H9 (cell line): ENCODE data around the gene OR52E5. TPM values are rescaled to one million over a fixed set of nuclear protein-coding genes. Genes with fewer than 3 reads are reported as not detected.

Experiments used
- DNase-seq: peaks from one replicate; pipeline ENCODE4 v3.0.0-alpha.2; 2017
- H2AFZ ChIP-seq: one replicate; pipeline ENCODE4 v1.6.1; 2013; ENCODE audit warnings: mild to moderate bottlenecking, low read length, control low read depth, moderate library complexity
- H2AK5ac ChIP-seq: 2 replicates; pipeline ENCODE4 v1.6.1; 2013; ENCODE audit warnings: low read length, control low read depth, mixed read lengths; ENCODE audit not compliant: insufficient read length
- H2BK120ac ChIP-seq: one replicate; pipeline ENCODE4 v1.6.1; 2013; ENCODE audit warnings: low read depth, mild to moderate bottlenecking, low read length, control low read depth, inconsistent platforms; ENCODE audit not compliant: poor library complexity, severe bottlenecking
- H2BK12ac ChIP-seq: 2 replicates; pipeline ENCODE4 v1.6.1; 2013; ENCODE audit warnings: low read length, control low read depth, mixed read lengths, low read depth; ENCODE audit not compliant: insufficient read length
- H2BK15ac ChIP-seq: 2 replicates; pipeline ENCODE4 v1.6.1; 2013; ENCODE audit warnings: low read depth, low read length, control low read depth
- H2BK20ac ChIP-seq: one replicate; pipeline ENCODE4 v1.6.1; 2013; ENCODE audit warnings: low read depth, mild to moderate bottlenecking, low read length, control low read depth, inconsistent platforms; ENCODE audit not compliant: poor library complexity, severe bottlenecking
- H2BK5ac ChIP-seq: 2 replicates; pipeline ENCODE4 v1.6.1; 2013; ENCODE audit warnings: low read length, control low read depth, mixed read lengths; ENCODE audit not compliant: insufficient read length
- H3K14ac ChIP-seq: 2 replicates; pipeline ENCODE4 v1.6.1; 2013; ENCODE audit warnings: low read length, control low read depth; ENCODE audit not compliant: insufficient read depth
- H3K18ac ChIP-seq: 2 replicates; pipeline ENCODE4 v1.6.1; 2013; ENCODE audit warnings: low read depth, mild to moderate bottlenecking, mixed read lengths, low read length, control low read depth; ENCODE audit not compliant: insufficient read length
- H3K23ac ChIP-seq: 2 replicates; pipeline ENCODE4 v1.6.1; 2013; ENCODE audit warnings: low read length, control low read depth, mixed read lengths, low read depth; ENCODE audit not compliant: insufficient read length
- H3K23me2 ChIP-seq: 2 replicates; pipeline ENCODE4 v1.6.1; 2013; ENCODE audit warnings: low read depth, mild to moderate bottlenecking, mixed read lengths, low read length, control low read depth; ENCODE audit not compliant: insufficient read length, poor library complexity, severe bottlenecking
- H3K27ac ChIP-seq: 2 replicates; pipeline ENCODE4 v1.5.1; 2013; ENCODE audit warnings: low read length, control low read depth, mixed read lengths, low read depth; ENCODE audit not compliant: insufficient read length
- H3K27me3 ChIP-seq: 2 replicates; pipeline ENCODE4 v1.6.1; 2013; ENCODE audit warnings: low read length, control low read depth, inconsistent platforms; ENCODE audit not compliant: insufficient read depth
- H3K4ac ChIP-seq: 2 replicates; pipeline ENCODE4 v1.6.1; 2013; ENCODE audit warnings: low read depth, mild to moderate bottlenecking, control low read depth, inconsistent platforms, low read length, moderate library complexity
- H3K4me1 ChIP-seq: 2 replicates; pipeline ENCODE4 v1.6.1; 2013; ENCODE audit warnings: low read length, control low read depth, inconsistent platforms; ENCODE audit not compliant: insufficient read depth
- H3K4me2 ChIP-seq: 2 replicates; pipeline ENCODE4 v1.6.1; 2013; ENCODE audit warnings: low read length, control low read depth, mixed read lengths; ENCODE audit not compliant: insufficient read length, insufficient read depth
- H3K56ac ChIP-seq: 2 replicates; pipeline ENCODE4 v1.6.1; 2013; ENCODE audit warnings: low read depth, mild to moderate bottlenecking, mixed read lengths, low read length, control low read depth; ENCODE audit not compliant: insufficient read length
- H3K79me1 ChIP-seq: 2 replicates; pipeline ENCODE4 v1.6.1; 2013; ENCODE audit warnings: low read depth, mild to moderate bottlenecking, moderate library complexity, low read length, control low read depth, inconsistent platforms; ENCODE audit not compliant: insufficient read depth, poor library complexity, severe bottlenecking
- H3K79me2 ChIP-seq: 2 replicates; pipeline ENCODE4 v1.6.1; 2013; ENCODE audit warnings: low read length, control low read depth, inconsistent platforms; ENCODE audit not compliant: insufficient read depth
- H3K9ac ChIP-seq: 2 replicates; pipeline ENCODE4 v1.6.1; 2013; ENCODE audit warnings: low read length, control low read depth, mixed read lengths; ENCODE audit not compliant: insufficient read length; ENCODE audit errors: extremely low read depth
- H3K9me3 ChIP-seq: one replicate; pipeline ENCODE4 v1.6.1; 2013; ENCODE audit warnings: low read depth, low read length, inconsistent platforms; ENCODE audit not compliant: control insufficient read depth
- H3T11ph ChIP-seq: one replicate; pipeline ENCODE4 v1.6.1; 2013; ENCODE audit warnings: mild to moderate bottlenecking, low read length, control low read depth, inconsistent platforms
- H4K20me1 ChIP-seq: one replicate; pipeline ENCODE4 v1.6.1; 2013; ENCODE audit not compliant: control insufficient read depth, insufficient read length, insufficient read depth
- H4K5ac ChIP-seq: 2 replicates; pipeline ENCODE4 v1.6.1; 2013; ENCODE audit warnings: low read depth, mild to moderate bottlenecking, mixed read lengths, low read length, control low read depth; ENCODE audit not compliant: insufficient read length
- H4K8ac ChIP-seq: replicated peaks from 2 replicates; pipeline ENCODE4 v1.6.1; 2013; ENCODE audit warnings: low read length, control low read depth, mixed read lengths, low read depth; ENCODE audit not compliant: insufficient read length
- H4K91ac ChIP-seq: 2 replicates; pipeline ENCODE4 v1.6.1; 2013; ENCODE audit warnings: low read depth, mild to moderate bottlenecking, moderate library complexity, mixed read lengths, low read length, control low read depth; ENCODE audit not compliant: insufficient read length
- H3K27ac Mint-ChIP-seq, 3 experiments: 2 replicates in 2 of 3; 3 replicates in 1 of 3; pipeline ENCODE4 v1.8.0; 2020 to 2021; ENCODE audit warnings: mixed read lengths in 3 of 3, mild to moderate bottlenecking in 1 of 3, moderate library complexity in 1 of 3
- H3K27me3 Mint-ChIP-seq: 2 replicates; pipeline ENCODE4 v1.8.0; 2021; ENCODE audit warnings: low read depth, mild to moderate bottlenecking, moderate library complexity, mixed read lengths
- H3K36me3 Mint-ChIP-seq, 3 experiments: 2 replicates in 2 of 3; 3 replicates in 1 of 3; pipeline ENCODE4 v1.8.0; 2020 to 2021; ENCODE audit warnings: low read depth in 3 of 3, mixed read lengths in 3 of 3; ENCODE audit not compliant: insufficient read depth in 1 of 3
- H3K4me1 Mint-ChIP-seq, 2 experiments: 2 replicates each; pipeline ENCODE4 v1.8.0; 2020; ENCODE audit warnings: mixed read lengths in 2 of 2
- H3K4me3 Mint-ChIP-seq, 2 experiments: 2 replicates in 1 of 2; 3 replicates in 1 of 2; pipeline ENCODE4 v1.8.0; 2020 to 2021; ENCODE audit warnings: mild to moderate bottlenecking in 2 of 2, mixed read lengths in 2 of 2, moderate library complexity in 1 of 2
- H3K9me3 Mint-ChIP-seq, 2 experiments: 2 replicates in 1 of 2; 3 replicates in 1 of 2; pipeline ENCODE4 v1.8.0; 2020; ENCODE audit warnings: mild to moderate bottlenecking in 2 of 2, mixed read lengths in 2 of 2, moderate library complexity in 1 of 2
- CTCF ChIP-seq: fragments of 200-600 bp; sonication (generic); conservative IDR thresholded peaks from 3 replicates; pipeline ENCODE4 v1.8.0; 2021; ENCODE audit warnings: antibody characterized with exemption, mild to moderate bottlenecking
- WGBS: extraction: QIAGEN DNeasy Blood & Tissue Kit; methylation state at CpG from one replicate; pipeline ENCODE4 v1.1.7; 2013; ENCODE audit warnings: missing lambda C conversion rate, low lambda C conversion rate, mixed read lengths; ENCODE audit not compliant: insufficient read length; ENCODE audit errors: extremely low coverage; 5-methylcytosine and 5-hydroxymethylcytosine counted together
- total RNA-seq: library from RNA; stranded (reverse); gene quantifications from 2 replicates; pipeline ENCODE4 v1.2.1, GENCODE V29; 2021

OR52E5 gene
- total RNA-seq, 1 experiment from 2014 or later: not detected

GRCh38 chr11:5937868-5938602 is 45.0 kb downstream of the OR52E5 start:
- H3K27ac ChIP-seq: no peak overlapping the region
- H3K27me3 ChIP-seq: no peaks in the 10 kb centered on the region
- no peak overlapping the region for H4K91ac ChIP-seq
- no peaks in the 10 kb centered on the region for H3K4me1 ChIP-seq
- no peaks in the 10 kb centered on the region for H3K79me2 ChIP-seq
- H3K79me1 ChIP-seq: no peaks in the 10 kb centered on the region
- Mint-ChIP-seq H3K36me3 (peaks cover 5 to 25% (median 14%) of the 10 kb centered on the region in 3 experiments), H3K4me3 (no peak overlapping the region), H3K9me3 (peaks cover 18 to 32% of the 10 kb centered on the region in 2 experiments), H3K4me1 (no peaks in the 10 kb centered on the region), H3K27ac (peak overlapping the region in 2 of 3 experiments; percentile 11 to 93; a peak in 3 of 7 replicates), H3K27me3 (no peaks in the 10 kb centered on the region; the same call in 1 of the 2 replicates)
- H2BK15ac ChIP-seq: no peak overlapping the region
- H2BK120ac ChIP-seq: no peak overlapping the region
- no peak overlapping the region for H4K5ac ChIP-seq
- no CpG with 5 or more reads among the region's 39 CpGs for WGBS
- no peak overlapping the region for H3K4ac ChIP-seq
- no peak overlapping the region for H3K4me2 ChIP-seq
- H3K23me2 ChIP-seq: no peaks in the 10 kb centered on the region
- no peak for DNase-seq
- H3K18ac ChIP-seq: no peak overlapping the region
- no peak overlapping the region for H2BK12ac ChIP-seq
- no peak overlapping the region for H3T11ph ChIP-seq
- no peaks in the 10 kb centered on the region for H3K9me3 ChIP-seq
- no peak overlapping the region for H2BK20ac ChIP-seq
- no peak overlapping the region for H3K56ac ChIP-seq
- no peak overlapping the region for H2AK5ac ChIP-seq
- H3K9ac ChIP-seq: no peak overlapping the region
- no peak overlapping the region for H3K23ac ChIP-seq
- no peak overlapping the region for H4K8ac ChIP-seq
- H2BK5ac ChIP-seq: no peak overlapping the region
- no peak overlapping the region for H2AFZ ChIP-seq
- no peak for TF ChIP-seq CTCF
- no peak overlapping the region for H3K14ac ChIP-seq
- no peaks in the 10 kb centered on the region for H4K20me1 ChIP-seq
